Karpas-422 (cell line): ENCODE data around the gene WT1. TPM values are rescaled to one million over a fixed set of nuclear protein-coding genes. Genes with fewer than 3 reads are reported as not detected.
A peak's percentile ranks its signal among the peaks of the same experiment; 100 is the strongest.

Experiments used
- DNase-seq: peaks from one replicate; pipeline ENCODE4 v3.0.0-alpha.2; 2015
- H2AFZ ChIP-seq: fragments of 200-600 bp; sonication (generic); 2 replicates; pipeline ENCODE4 v1.6.1; 2014; ENCODE audit warnings: antibody characterized with exemption, low read length, mixed read lengths
- H3K27ac ChIP-seq: fragments of 200-600 bp; sonication (generic); 2 replicates; pipeline ENCODE4 v1.5.1; 2014; ENCODE audit warnings: mild to moderate bottlenecking, low read length, moderate library complexity
- H3K27me3 ChIP-seq: fragments of 200-600 bp; sonication (generic); 2 replicates; pipeline ENCODE4 v1.6.1; 2014; ENCODE audit warnings: low read length, mixed read lengths
- H3K36me3 ChIP-seq: fragments of 200-600 bp; sonication (generic); 2 replicates; pipeline ENCODE4 v1.6.1; 2014; ENCODE audit warnings: low read length, mixed read lengths; ENCODE audit not compliant: insufficient read depth
- H3K4me1 ChIP-seq: fragments of 200-600 bp; sonication (generic); 2 replicates; pipeline ENCODE4 v1.6.1; 2014; ENCODE audit warnings: mild to moderate bottlenecking, low read length, mixed read lengths
- H3K4me2 ChIP-seq: fragments of 200-600 bp; sonication (generic); 2 replicates; pipeline ENCODE4 v1.6.1; 2014; ENCODE audit warnings: low read length, low read depth, mild to moderate bottlenecking; ENCODE audit not compliant: poor library complexity, severe bottlenecking
- H3K4me3 ChIP-seq: fragments of 200-600 bp; sonication (generic); 2 replicates; pipeline ENCODE4 v1.5.1; 2014; ENCODE audit warnings: mild to moderate bottlenecking, antibody characterized with exemption, low read length, mixed read lengths
- H3K79me2 ChIP-seq: fragments of 200-600 bp; sonication (generic); 2 replicates; pipeline ENCODE4 v1.6.1; 2014; ENCODE audit warnings: mild to moderate bottlenecking, low read length, mixed read lengths
- H3K9ac ChIP-seq: fragments of 200-600 bp; sonication (generic); 2 replicates; pipeline ENCODE4 v1.6.0; 2014; ENCODE audit warnings: low read length
- H3K9me2 ChIP-seq: fragments of 200-600 bp; sonication (generic), shearing (Covaris generic); replicated peaks from 2 replicates; pipeline ENCODE4 v1.6.0; 2014; ENCODE audit warnings: mild to moderate bottlenecking, low read length, moderate library complexity; ENCODE audit not compliant: insufficient read depth
- H3K9me3 ChIP-seq: fragments of 300-700, 200-600 bp; sonication (generic); 2 replicates; pipeline ENCODE4 v1.6.1; 2014; ENCODE audit warnings: low read length, mixed read lengths
- H4K20me1 ChIP-seq: fragments of 200-600 bp; sonication (generic); 2 replicates; pipeline ENCODE4 v1.6.1; 2014; ENCODE audit warnings: mild to moderate bottlenecking, antibody characterized with exemption, low read length, low read depth; ENCODE audit not compliant: insufficient read depth
- total RNA-seq: library from RNA; depleted of rRNA; stranded (reverse); fragments of >200 nt; shearing (Covaris generic); gene quantifications from 2 replicates; pipeline ENCODE4 v1.2.3, GENCODE V29; 2014; ENCODE audit warnings: low replicate concordance

Gene WT1
- total RNA-seq, 1 experiment from 2014 or later, result 0.52 TPM

- H4K20me1 ChIP-seq, result no peaks in the 10 kb centered on the region
- no peak overlapping the region for H3K9ac ChIP-seq
- H3K79me2 ChIP-seq, result no peaks in the 10 kb centered on the region
- no peak for DNase-seq
- no peaks in the 10 kb centered on the region for H3K9me3 ChIP-seq
- no peaks in the 10 kb centered on the region for H3K4me1 ChIP-seq
- no peak overlapping the region for H3K4me3 ChIP-seq
- no peaks in the 10 kb centered on the region for H3K36me3 ChIP-seq
- H3K4me2 ChIP-seq, result no peak overlapping the region
- no peaks in the 10 kb centered on the region for H3K27me3 ChIP-seq
- H3K27ac ChIP-seq, result no peak overlapping the region
- no peaks in the 10 kb centered on the region for H3K9me2 ChIP-seq
- H2AFZ ChIP-seq, result no peak overlapping the region
Observed at GRCh38 chr11:32430568-32431381, 4.6 kb downstream of the WT1 start.

DNA sequence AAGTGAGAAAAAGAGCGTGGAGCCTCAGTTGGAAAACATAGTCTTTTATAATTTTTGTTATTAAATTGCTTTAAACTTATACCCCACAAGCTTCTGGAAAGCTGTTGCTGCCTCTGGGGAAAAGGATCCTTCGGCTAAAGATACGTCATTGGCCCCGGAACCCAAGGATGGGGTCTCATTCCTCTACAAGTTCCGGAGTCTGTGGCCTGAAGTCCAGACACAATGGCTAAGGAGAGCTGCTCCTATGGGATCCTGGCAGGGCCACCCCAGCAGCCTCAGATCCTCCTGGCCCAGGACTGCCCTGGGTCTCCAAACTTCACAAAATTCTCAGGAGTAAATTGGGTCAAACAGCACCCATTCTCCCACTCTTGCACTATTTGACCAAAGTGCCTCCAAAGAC, 5.9 kb downstream of the WT1 start:
- no peak overlapping the region for H3K9ac ChIP-seq
- H4K20me1 ChIP-seq, result no peaks in the 10 kb centered on the region
- no peaks in the 10 kb centered on the region for H3K79me2 ChIP-seq
- H2AFZ ChIP-seq, result no peak overlapping the region
- no peak overlapping the region for H3K4me3 ChIP-seq
- H3K4me2 ChIP-seq, result no peak overlapping the region
- no peaks in the 10 kb centered on the region for H3K36me3 ChIP-seq
- DNase-seq, result no peak
- H3K9me2 ChIP-seq, result no peaks in the 10 kb centered on the region
- no peak overlapping the region for H3K27ac ChIP-seq
- no peaks in the 10 kb centered on the region for H3K27me3 ChIP-seq
- no peaks in the 10 kb centered on the region for H3K4me1 ChIP-seq
- H3K9me3 ChIP-seq, result no peaks in the 10 kb centered on the region

DNA sequence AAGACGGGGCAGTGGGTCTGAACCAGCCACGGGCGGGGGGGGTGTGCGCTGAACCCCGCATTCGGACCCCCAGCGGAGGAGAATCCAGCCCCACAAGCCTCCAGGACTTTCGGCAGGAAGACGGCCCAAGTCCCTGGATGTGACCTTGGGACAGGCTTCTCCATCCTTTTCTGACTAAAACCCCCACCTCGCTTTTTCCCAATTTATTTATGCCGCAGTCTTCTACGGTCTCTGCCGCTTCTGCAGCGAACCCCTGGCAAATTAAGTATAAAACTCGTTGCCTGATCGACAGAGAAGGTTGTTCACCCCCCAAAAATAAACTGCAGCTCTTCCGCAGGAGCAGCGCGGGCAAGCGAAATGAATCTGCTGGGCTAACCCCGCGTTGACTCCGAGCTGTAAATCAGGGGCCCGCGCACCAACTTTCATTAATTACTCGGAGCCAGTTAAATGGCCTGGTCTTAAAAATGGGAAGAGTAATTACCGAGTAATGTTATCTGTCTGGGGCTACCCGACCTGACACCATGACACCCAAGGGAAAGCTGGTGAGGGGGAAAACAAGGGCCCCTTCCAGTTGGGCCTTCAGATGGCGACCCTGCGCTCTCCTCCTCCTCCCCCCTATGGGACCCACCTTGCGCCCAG, 6.6 kb downstream of the WT1 start:
- H3K9me3 ChIP-seq, result no peaks in the 10 kb centered on the region
- no peak overlapping the region for H3K27ac ChIP-seq
- H4K20me1 ChIP-seq, result no peaks in the 10 kb centered on the region
- H2AFZ ChIP-seq, result no peak overlapping the region
- no peak overlapping the region for H3K9ac ChIP-seq
- H3K4me3 ChIP-seq, result no peak overlapping the region
- no peaks in the 10 kb centered on the region for H3K4me1 ChIP-seq
- H3K4me2 ChIP-seq, result no peak overlapping the region
- no peaks in the 10 kb centered on the region for H3K79me2 ChIP-seq
- H3K9me2 ChIP-seq, result no peaks in the 10 kb centered on the region
- no peaks in the 10 kb centered on the region for H3K36me3 ChIP-seq
- no peaks in the 10 kb centered on the region for H3K27me3 ChIP-seq
- DNase-seq, result no peak

DNA sequence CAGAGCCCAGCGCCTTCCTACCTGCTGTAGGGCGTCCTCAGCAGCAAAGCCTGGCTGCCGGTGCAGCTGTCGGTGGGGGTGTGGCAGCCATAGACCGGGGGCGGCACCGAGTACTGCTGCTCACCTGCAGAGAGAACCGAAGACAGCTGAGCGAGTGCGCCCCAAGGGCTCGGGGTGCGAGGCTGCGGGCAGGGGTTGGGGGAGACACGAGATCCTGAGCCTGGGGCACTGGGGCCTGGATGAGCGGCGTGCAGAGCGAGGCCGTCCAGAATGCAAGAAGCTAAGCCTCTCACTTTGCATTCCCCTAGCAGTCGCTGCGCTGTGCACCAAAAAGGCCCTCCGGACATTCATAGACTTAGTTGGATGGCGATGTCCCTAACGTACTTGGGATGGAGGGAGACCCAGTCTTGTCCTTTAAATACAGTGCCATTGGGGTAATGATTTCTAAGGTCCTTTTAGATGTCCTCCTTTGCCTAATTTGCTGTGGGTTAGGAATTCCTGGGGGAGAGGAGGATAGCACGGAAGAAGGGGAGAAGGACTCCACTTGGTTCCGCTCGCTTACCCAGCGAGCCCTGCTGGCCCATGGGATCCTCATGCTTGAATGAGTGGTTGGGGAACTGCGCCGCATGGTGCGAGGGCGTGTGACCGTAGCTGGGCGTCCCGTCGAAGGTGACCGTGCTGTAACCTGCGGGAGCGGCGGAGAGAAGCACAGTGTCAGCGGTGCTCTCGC, 7.2 kb downstream of the WT1 start:
- no peak overlapping the region for H3K9ac ChIP-seq
- no peak overlapping the region for H3K4me3 ChIP-seq
- no peaks in the 10 kb centered on the region for H3K9me3 ChIP-seq
- H3K79me2 ChIP-seq, result no peaks in the 10 kb centered on the region
- no peaks in the 10 kb centered on the region for H4K20me1 ChIP-seq
- no peaks in the 10 kb centered on the region for H3K4me1 ChIP-seq
- no peaks in the 10 kb centered on the region for H3K27me3 ChIP-seq
- no peak overlapping the region for H2AFZ ChIP-seq
- H3K4me2 ChIP-seq, result no peak overlapping the region
- H3K9me2 ChIP-seq, result no peaks in the 10 kb centered on the region
- no peak for DNase-seq
- no peaks in the 10 kb centered on the region for H3K36me3 ChIP-seq
- H3K27ac ChIP-seq, result no peak overlapping the region

GRCh38 chr11:32427616-32427934, 7.8 kb downstream of the WT1 start:
- Histone ChIP-seq H2AFZ (no peak overlapping the region), H3K9ac (no peak overlapping the region), H3K4me2 (no peak overlapping the region), H3K27ac (no peak overlapping the region), H3K9me2 (no peaks in the 10 kb centered on the region), H3K36me3 (no peaks in the 10 kb centered on the region), H3K27me3 (no peaks in the 10 kb centered on the region), H3K4me3 (no peak overlapping the region), H3K9me3 (no peaks in the 10 kb centered on the region), H3K79me2 (no peaks in the 10 kb centered on the region), H4K20me1 (no peaks in the 10 kb centered on the region), H3K4me1 (no peaks in the 10 kb centered on the region)
- no peak for DNase-seq

DNA sequence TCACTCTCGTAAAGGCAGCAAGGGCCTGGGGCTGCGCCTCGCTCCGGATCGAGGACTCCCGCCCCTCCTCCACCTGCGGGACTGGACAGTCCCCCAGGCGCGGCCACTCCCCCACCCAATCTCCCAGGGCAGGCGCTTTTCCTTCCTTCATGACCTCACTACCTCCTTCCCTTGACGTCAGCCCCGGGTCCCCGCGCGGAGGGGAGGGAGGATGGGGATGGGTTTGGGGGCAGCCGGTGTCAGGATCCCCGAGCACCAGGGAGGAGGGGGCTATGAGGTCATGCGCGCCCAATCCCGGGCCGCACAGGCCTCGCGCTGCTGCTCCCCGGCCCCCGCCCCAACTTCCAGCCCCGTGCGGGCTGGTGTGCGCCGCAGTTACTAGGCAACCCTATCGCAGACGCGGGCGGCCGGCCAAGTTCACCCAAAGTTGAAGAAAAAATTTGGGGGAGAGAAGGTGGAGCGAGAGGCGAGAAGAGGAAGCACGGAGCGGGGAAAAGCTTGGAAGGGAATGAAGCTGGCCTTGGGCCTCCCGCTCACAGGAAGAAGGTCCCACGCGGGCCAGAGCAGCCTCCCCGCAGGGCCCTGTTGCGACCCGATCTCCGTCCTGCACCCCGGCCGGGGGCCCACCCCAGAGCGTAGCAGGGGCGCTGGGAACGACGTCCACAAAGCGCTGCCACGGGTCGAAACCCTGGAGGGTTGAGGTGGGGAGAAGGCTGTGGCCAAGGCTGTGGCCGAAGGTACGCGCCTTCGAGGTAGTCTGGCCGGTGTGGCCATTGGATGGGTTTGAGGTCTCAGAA, 8.3 kb downstream of the WT1 start:
- H3K79me2 ChIP-seq, result no peaks in the 10 kb centered on the region
- DNase-seq, result no peak
- no peak overlapping the region for H3K4me3 ChIP-seq
- H2AFZ ChIP-seq, result no peak overlapping the region
- no peaks in the 10 kb centered on the region for H4K20me1 ChIP-seq
- no peaks in the 10 kb centered on the region for H3K36me3 ChIP-seq
- H3K9me2 ChIP-seq, result no peaks in the 10 kb centered on the region
- H3K27me3 ChIP-seq, result no peaks in the 10 kb centered on the region
- H3K9me3 ChIP-seq, result no peaks in the 10 kb centered on the region
- H3K9ac ChIP-seq, result no peak overlapping the region
- no peak overlapping the region for H3K27ac ChIP-seq
- no peaks in the 10 kb centered on the region for H3K4me1 ChIP-seq
- H3K4me2 ChIP-seq, result no peak overlapping the region

GRCh38 chr11:32426192-32426591, 9.1 kb downstream of the WT1 start:
- no peaks in the 10 kb centered on the region for H3K4me1 ChIP-seq
- no peaks in the 10 kb centered on the region for H4K20me1 ChIP-seq
- no peaks in the 10 kb centered on the region for H3K9me2 ChIP-seq
- no peaks in the 10 kb centered on the region for H3K9me3 ChIP-seq
- no peaks in the 10 kb centered on the region for H3K27me3 ChIP-seq
- H3K27ac ChIP-seq, result no peak overlapping the region
- H3K4me3 ChIP-seq, result no peak overlapping the region
- no peak overlapping the region for H3K4me2 ChIP-seq
- H2AFZ ChIP-seq, result no peak overlapping the region
- H3K36me3 ChIP-seq, result no peaks in the 10 kb centered on the region
- DNase-seq, result no peak
- H3K79me2 ChIP-seq, result no peaks in the 10 kb centered on the region
- H3K9ac ChIP-seq, result no peak overlapping the region

- Histone ChIP-seq H3K4me3 (no peak overlapping the region), H3K9me2 (no peaks in the 10 kb centered on the region), H3K27me3 (no peaks in the 10 kb centered on the region), H3K79me2 (no peaks in the 10 kb centered on the region), H2AFZ (no peak overlapping the region), H4K20me1 (no peaks in the 10 kb centered on the region), H3K27ac (no peak overlapping the region), H3K4me1 (no peaks in the 10 kb centered on the region; the same call in 1 of the 2 replicates), H3K36me3 (no peaks in the 10 kb centered on the region), H3K9ac (no peak overlapping the region), H3K9me3 (no peaks in the 10 kb centered on the region), H3K4me2 (no peak overlapping the region)
- DNase-seq, result peak; percentile 46
Observed at GRCh38 chr11:32425761-32426160, 9.6 kb downstream of the WT1 start.
